ENCODE measurements around the gene SLC2A9. TPM values are rescaled to one million over a fixed set of nuclear protein-coding genes. Genes with fewer than 3 reads are reported as not detected.

Gene SLC2A9
- total and polyA plus RNA-seq, 9 donors: 1.2 to 10.1 (median 4.8) TPM

DNA sequence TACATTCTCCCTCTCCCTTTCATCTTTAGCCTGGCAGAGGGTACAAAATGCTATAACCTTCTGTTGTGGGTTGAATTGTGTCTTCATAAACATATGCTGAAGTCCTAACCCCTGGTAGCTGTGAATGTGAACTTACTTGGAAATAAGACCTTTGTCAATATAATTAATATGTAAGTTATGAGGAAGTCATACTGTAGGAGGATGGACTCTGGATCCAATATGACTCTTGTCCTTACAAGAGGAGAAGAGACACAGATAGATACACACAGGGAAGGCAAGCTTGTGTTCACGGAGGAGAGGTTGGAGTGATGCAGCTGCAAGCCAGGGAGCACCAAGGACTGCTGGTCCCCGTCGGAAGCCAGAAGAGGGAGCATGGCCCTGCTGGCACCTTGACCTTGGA, 94.7 kb downstream of the SLC2A9 start:
- H3K4me1 ChIP-seq (ENCODE audit: insufficient read depth): no peaks in the 10 kb centered on the region
- no peak for TF ChIP-seq EP300 (IDR thresholded peaks at IDR 0.05)
- TF ChIP-seq POLR2A (IDR thresholded peaks at IDR 0.05): no peak
- TF ChIP-seq, protein P1, sequence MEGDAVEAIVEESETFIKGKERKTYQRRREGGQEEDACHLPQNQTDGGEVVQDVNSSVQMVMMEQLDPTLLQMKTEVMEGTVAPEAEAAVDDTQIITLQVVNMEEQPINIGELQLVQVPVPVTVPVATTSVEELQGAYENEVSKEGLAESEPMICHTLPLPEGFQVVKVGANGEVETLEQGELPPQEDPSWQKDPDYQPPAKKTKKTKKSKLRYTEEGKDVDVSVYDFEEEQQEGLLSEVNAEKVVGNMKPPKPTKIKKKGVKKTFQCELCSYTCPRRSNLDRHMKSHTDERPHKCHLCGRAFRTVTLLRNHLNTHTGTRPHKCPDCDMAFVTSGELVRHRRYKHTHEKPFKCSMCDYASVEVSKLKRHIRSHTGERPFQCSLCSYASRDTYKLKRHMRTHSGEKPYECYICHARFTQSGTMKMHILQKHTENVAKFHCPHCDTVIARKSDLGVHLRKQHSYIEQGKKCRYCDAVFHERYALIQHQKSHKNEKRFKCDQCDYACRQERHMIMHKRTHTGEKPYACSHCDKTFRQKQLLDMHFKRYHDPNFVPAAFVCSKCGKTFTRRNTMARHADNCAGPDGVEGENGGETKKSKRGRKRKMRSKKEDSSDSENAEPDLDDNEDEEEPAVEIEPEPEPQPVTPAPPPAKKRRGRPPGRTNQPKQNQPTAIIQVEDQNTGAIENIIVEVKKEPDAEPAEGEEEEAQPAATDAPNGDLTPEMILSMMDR (IDR thresholded peaks at IDR 0.05): no peak
- H3K27me3 ChIP-seq: no peaks in the 10 kb centered on the region
- H3K9me3 ChIP-seq: no peaks in the 10 kb centered on the region
- no peak overlapping the region for H3K4me3 ChIP-seq
- no peaks in the 10 kb centered on the region for H3K36me3 ChIP-seq
- no peak overlapping the region for H3K27ac ChIP-seq
- intact Hi-C loops (cut with DNase I): no loop called here
- no peak for DNase-seq
- WGBS, 3 donors: 73 to 92% (median 77%) methylated on average over 3 of the region's 3 CpGs

DNA sequence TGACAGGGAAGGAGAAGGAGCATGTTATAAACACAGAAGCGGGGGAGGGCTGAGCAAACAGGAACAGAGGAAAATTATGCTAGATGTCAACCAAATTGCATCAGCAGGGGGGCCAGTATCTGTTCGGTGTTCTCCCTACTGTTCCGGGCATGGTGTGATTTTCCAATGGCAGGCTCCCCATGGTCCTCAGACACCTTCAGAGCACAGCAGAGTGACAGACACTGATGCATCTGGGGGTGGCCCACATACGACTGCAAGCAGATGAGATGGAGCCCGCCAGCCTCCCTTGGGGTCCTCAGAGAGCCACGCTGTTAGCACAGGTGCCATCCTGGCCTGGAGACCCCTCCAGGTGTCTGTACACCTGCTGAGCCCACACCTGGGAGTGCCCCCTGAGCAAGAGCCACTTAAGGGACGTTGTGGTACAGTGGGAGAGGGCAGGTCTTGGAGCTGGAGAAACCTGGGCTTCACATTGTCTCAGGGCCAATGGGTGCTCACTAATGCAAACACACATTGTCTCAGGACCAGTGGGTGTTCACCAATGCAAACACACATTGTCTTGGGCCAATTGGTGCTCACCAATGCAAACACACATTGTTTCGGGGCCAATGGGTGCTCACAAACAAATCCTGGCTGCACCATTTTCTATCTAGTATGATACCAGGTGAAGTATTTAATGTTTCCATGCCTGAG, 95.4 kb downstream of the SLC2A9 start:
- WGBS, 3 donors: 86 to 94% (median 91%) methylated on average over 7 to 8 of the region's 8 CpGs
- no peaks in the 10 kb centered on the region for H3K36me3 ChIP-seq
- H3K9me3 ChIP-seq: no peaks in the 10 kb centered on the region
- no peak overlapping the region for H3K4me3 ChIP-seq
- DNase-seq: no peak
- H3K27me3 ChIP-seq: no peaks in the 10 kb centered on the region
- H3K4me1 ChIP-seq (ENCODE audit: insufficient read depth): no peaks in the 10 kb centered on the region
- intact Hi-C loops (cut with DNase I): no loop called here
- no peak overlapping the region for H3K27ac ChIP-seq
- no peak for TF ChIP-seq EP300 (IDR thresholded peaks at IDR 0.05)
- no peak for TF ChIP-seq POLR2A (IDR thresholded peaks at IDR 0.05)
- TF ChIP-seq, protein P1 (IDR thresholded peaks at IDR 0.05): no peak

DNA sequence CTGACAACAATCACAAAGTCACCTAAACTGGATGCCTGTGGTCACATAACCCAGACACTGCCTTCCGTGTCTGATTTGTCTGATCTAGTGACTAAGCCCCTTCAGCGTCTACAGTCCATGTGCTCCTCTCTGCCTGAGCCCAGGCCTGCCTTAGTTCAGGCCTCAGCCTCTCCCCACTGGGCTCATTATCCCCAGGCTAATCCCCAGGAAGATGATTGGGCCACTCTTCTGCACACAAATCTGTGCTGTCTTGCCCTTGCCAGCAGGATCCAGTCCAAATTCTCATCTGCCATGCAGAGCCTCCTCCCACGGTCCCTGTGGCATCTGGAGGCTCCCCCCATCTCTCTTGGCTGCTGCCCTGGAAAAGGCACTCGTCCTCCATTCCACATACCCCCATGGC, 96.5 kb downstream of the SLC2A9 start:
- no peaks in the 10 kb centered on the region for H3K36me3 ChIP-seq
- no peaks in the 10 kb centered on the region for H3K27me3 ChIP-seq
- H3K4me1 ChIP-seq (ENCODE audit: insufficient read depth): no peaks in the 10 kb centered on the region
- no peaks in the 10 kb centered on the region for H3K9me3 ChIP-seq
- no peak overlapping the region for H3K27ac ChIP-seq
- no peak for DNase-seq
- intact Hi-C loops (cut with DNase I): no loop called here
- no peak for TF ChIP-seq POLR2A (IDR thresholded peaks at IDR 0.05)
- TF ChIP-seq, protein P1 (IDR thresholded peaks at IDR 0.05): no peak
- no peak for TF ChIP-seq EP300 (IDR thresholded peaks at IDR 0.05)
- WGBS, 3 donors: 51 to 55% (median 51%) methylated on average over 4 of the region's 4 CpGs
- no peak overlapping the region for H3K4me3 ChIP-seq

DNA sequence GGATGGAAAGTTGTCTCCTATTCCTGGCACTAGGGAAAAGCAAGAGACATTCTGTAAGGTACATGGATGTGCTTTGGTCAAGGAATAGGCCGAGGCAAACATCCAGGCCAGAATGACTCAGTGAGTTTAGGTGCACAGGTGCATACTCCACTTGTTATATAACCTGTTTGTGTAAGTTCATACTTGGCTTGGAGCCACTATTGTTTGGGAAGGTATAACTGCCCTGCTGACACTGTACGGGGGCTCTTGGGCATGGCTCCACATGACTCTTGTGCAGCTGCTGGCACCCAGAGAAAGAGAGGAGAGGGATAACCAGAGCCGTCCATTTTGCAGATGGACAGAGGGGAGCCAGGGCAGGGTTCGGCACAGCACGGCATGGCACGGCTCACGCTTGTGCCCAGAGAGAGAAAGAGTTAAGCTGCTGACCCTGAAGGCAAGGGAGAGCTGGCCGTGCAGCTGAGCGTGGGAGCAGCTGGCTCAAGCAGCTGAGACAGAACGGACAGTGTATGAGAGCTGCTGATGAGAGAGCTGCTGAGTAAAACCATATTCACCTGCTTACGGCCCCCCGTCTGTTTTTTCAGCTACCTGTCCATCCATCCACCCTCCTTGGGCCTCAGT, 98.0 kb downstream of the SLC2A9 start:
- no peak for DNase-seq

More for the DNA sequence above, 98.0 kb downstream of the SLC2A9 start:
- intact Hi-C loops (cut with DNase I): no loop called here
- no peaks in the 10 kb centered on the region for H3K27me3 ChIP-seq
- H3K4me3 ChIP-seq: no peak overlapping the region
- WGBS, 3 donors: 36 to 42% (median 39%) methylated on average over 12 of the region's 12 CpGs
- H3K9me3 ChIP-seq: no peaks in the 10 kb centered on the region
- no peaks in the 10 kb centered on the region for H3K4me1 ChIP-seq (ENCODE audit: insufficient read depth)
- TF ChIP-seq, protein P1 (IDR thresholded peaks at IDR 0.05): no peak
- no peak for TF ChIP-seq EP300 (IDR thresholded peaks at IDR 0.05)
- TF ChIP-seq POLR2A (IDR thresholded peaks at IDR 0.05): no peak
- H3K36me3 ChIP-seq: no peaks in the 10 kb centered on the region
- no peak overlapping the region for H3K27ac ChIP-seq
